ENCODE data around the gene ERBIN. TPM values are rescaled to one million over a fixed set of nuclear protein-coding genes. Genes with fewer than 3 reads are reported as not detected.

ERBIN gene
- total and polyA plus RNA-seq, 2 experiments from 2014 or later, result 15.6 to 26.4 TPM

DNA sequence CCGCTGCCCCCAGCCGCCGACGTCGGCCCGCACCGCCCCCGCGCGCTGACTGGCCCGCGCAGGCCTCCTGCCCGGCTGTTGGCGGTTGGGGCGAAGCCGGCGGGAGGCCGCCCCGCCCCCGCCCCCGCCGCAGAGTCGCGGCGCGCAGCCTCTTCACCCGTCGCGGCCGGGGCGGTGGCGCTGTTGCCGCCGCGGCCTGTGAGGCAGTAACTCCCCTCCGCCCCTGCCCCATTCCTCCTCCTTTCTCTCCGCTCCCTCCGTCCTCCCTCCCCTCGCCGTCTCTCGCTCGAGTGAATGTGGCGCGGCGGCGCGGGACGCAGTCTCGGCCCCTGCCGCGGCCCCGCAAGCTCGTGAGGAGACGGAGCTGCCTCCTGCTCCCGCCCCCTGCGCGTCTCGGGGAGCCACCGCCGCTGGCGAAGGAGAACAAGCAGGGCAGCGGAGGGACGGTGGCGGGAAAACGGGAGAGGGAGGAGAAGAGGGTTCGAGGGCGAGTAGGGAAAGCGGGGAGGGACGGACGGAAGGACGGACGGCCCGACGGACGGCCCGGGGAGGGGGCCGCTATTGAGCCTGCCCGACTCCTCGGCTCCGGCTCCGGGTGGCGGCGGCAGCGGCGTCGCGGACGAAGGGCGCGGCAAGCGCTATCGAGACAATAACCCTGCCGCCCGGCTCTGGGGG lies 637 bp upstream of the ERBIN start:
- Histone ChIP-seq H3K4me1 (ENCODE audit: insufficient read depth) (peaks cover 12% of the 10 kb centered on the region; the same call in 1 of the 2 replicates), H3K9me2 (ENCODE audit: insufficient read depth) (no peaks in the 10 kb centered on the region), H3K4me2 (peak overlapping the region; percentile 92)

More for the DNA sequence above, 637 bp upstream of the ERBIN start:
- H3K27me3 Mint-ChIP-seq (ENCODE audit: insufficient read depth, low read depth, poor library complexity), result peaks cover 18% of the 10 kb centered on the region
- H3K4me1 Mint-ChIP-seq, result peaks cover 16% of the 10 kb centered on the region
- H4K20me1 ChIP-seq (replicated peaks; ENCODE audit: insufficient read depth), result peaks cover 8% of the 10 kb centered on the region
- peaks cover 18% of the 10 kb centered on the region for H3K27me3 ChIP-seq (ENCODE audit: insufficient read depth)
- H2AFZ ChIP-seq, result no peak overlapping the region
- H3K36me3 Mint-ChIP-seq (ENCODE audit: low read depth), result peaks cover 7% of the 10 kb centered on the region; the same call in 2 of the 3 replicates
- 0 out of 2 replicates have a peak, but pooled peaks cover 4% of the 10 kb centered on the region for H3F3A ChIP-seq (replicated peaks; ENCODE audit: low read depth)
- ATAC-seq, result peak; percentile 77
- peaks cover 44% of the 10 kb centered on the region for H3K79me2 ChIP-seq (replicated peaks; ENCODE audit: insufficient read depth)
- peak overlapping the region; percentile 84 for H3K4me3 Mint-ChIP-seq
- H3K27ac ChIP-seq (ENCODE audit: low read depth), result peak overlapping the region; percentile 99
- peak; percentile 94 for DNase-seq (ENCODE audit: low spot score)
- peak overlapping the region; percentile 85 for H3K4me3 ChIP-seq
- peak overlapping the region; percentile 94 for H3K27ac Mint-ChIP-seq
- no peaks in the 10 kb centered on the region for H3K36me3 ChIP-seq (ENCODE audit: insufficient read depth)
- no peaks in the 10 kb centered on the region; the same call in 2 of the 3 replicates for H3K9me3 Mint-ChIP-seq
- TF ChIP-seq ZNF331 (CRISPR knock-in tag; IDR thresholded peaks at IDR 0.05; ENCODE audit: low read depth) (no peak), EZH2 (IDR thresholded peaks at IDR 0.05; ENCODE audit: low read depth, unreplicated experiment) (no peak), EZH2phosphoT487 (IDR thresholded peaks at IDR 0.05; ENCODE audit: unreplicated experiment) (no peak), ZNF114 (CRISPR knock-in tag; IDR thresholded peaks at IDR 0.05) (no peak), NANOG (IDR thresholded peaks at IDR 0.05; ENCODE audit: borderline replicate concordance) (no peak), CREB1 (CRISPR knock-in tag; IDR thresholded peaks at IDR 0.05; ENCODE audit: low read depth) (0 out of 2 replicates have a peak, but pooled peaks have one; percentile 28), JUNB (IDR thresholded peaks at IDR 0.05; ENCODE audit: unreplicated experiment) (no peak), POLR2AphosphoS5 (IDR thresholded peaks at IDR 0.05; ENCODE audit: low read depth) (peak; percentile 69)
- TF ChIP-seq, protein P1, sequence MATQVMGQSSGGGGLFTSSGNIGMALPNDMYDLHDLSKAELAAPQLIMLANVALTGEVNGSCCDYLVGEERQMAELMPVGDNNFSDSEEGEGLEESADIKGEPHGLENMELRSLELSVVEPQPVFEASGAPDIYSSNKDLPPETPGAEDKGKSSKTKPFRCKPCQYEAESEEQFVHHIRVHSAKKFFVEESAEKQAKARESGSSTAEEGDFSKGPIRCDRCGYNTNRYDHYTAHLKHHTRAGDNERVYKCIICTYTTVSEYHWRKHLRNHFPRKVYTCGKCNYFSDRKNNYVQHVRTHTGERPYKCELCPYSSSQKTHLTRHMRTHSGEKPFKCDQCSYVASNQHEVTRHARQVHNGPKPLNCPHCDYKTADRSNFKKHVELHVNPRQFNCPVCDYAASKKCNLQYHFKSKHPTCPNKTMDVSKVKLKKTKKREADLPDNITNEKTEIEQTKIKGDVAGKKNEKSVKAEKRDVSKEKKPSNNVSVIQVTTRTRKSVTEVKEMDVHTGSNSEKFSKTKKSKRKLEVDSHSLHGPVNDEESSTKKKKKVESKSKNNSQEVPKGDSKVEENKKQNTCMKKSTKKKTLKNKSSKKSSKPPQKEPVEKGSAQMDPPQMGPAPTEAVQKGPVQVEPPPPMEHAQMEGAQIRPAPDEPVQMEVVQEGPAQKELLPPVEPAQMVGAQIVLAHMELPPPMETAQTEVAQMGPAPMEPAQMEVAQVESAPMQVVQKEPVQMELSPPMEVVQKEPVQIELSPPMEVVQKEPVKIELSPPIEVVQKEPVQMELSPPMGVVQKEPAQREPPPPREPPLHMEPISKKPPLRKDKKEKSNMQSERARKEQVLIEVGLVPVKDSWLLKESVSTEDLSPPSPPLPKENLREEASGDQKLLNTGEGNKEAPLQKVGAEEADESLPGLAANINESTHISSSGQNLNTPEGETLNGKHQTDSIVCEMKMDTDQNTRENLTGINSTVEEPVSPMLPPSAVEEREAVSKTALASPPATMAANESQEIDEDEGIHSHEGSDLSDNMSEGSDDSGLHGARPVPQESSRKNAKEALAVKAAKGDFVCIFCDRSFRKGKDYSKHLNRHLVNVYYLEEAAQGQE (IDR thresholded peaks at IDR 0.05; ENCODE audit: unreplicated experiment), result no peak
- TF ChIP-seq, protein P2, sequence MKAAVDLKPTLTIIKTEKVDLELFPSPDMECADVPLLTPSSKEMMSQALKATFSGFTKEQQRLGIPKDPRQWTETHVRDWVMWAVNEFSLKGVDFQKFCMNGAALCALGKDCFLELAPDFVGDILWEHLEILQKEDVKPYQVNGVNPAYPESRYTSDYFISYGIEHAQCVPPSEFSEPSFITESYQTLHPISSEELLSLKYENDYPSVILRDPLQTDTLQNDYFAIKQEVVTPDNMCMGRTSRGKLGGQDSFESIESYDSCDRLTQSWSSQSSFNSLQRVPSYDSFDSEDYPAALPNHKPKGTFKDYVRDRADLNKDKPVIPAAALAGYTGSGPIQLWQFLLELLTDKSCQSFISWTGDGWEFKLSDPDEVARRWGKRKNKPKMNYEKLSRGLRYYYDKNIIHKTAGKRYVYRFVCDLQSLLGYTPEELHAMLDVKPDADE (IDR thresholded peaks at IDR 0.05), result no peak
- TF ChIP-seq, protein P3, sequence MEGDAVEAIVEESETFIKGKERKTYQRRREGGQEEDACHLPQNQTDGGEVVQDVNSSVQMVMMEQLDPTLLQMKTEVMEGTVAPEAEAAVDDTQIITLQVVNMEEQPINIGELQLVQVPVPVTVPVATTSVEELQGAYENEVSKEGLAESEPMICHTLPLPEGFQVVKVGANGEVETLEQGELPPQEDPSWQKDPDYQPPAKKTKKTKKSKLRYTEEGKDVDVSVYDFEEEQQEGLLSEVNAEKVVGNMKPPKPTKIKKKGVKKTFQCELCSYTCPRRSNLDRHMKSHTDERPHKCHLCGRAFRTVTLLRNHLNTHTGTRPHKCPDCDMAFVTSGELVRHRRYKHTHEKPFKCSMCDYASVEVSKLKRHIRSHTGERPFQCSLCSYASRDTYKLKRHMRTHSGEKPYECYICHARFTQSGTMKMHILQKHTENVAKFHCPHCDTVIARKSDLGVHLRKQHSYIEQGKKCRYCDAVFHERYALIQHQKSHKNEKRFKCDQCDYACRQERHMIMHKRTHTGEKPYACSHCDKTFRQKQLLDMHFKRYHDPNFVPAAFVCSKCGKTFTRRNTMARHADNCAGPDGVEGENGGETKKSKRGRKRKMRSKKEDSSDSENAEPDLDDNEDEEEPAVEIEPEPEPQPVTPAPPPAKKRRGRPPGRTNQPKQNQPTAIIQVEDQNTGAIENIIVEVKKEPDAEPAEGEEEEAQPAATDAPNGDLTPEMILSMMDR (conservative IDR thresholded peaks at IDR 0.05; ENCODE audit: low read depth in 2 of 2), result peak in 1 of 2 experiments; percentile 54; a peak in 2 of 4 replicates
- TF ChIP-seq, protein P4, sequence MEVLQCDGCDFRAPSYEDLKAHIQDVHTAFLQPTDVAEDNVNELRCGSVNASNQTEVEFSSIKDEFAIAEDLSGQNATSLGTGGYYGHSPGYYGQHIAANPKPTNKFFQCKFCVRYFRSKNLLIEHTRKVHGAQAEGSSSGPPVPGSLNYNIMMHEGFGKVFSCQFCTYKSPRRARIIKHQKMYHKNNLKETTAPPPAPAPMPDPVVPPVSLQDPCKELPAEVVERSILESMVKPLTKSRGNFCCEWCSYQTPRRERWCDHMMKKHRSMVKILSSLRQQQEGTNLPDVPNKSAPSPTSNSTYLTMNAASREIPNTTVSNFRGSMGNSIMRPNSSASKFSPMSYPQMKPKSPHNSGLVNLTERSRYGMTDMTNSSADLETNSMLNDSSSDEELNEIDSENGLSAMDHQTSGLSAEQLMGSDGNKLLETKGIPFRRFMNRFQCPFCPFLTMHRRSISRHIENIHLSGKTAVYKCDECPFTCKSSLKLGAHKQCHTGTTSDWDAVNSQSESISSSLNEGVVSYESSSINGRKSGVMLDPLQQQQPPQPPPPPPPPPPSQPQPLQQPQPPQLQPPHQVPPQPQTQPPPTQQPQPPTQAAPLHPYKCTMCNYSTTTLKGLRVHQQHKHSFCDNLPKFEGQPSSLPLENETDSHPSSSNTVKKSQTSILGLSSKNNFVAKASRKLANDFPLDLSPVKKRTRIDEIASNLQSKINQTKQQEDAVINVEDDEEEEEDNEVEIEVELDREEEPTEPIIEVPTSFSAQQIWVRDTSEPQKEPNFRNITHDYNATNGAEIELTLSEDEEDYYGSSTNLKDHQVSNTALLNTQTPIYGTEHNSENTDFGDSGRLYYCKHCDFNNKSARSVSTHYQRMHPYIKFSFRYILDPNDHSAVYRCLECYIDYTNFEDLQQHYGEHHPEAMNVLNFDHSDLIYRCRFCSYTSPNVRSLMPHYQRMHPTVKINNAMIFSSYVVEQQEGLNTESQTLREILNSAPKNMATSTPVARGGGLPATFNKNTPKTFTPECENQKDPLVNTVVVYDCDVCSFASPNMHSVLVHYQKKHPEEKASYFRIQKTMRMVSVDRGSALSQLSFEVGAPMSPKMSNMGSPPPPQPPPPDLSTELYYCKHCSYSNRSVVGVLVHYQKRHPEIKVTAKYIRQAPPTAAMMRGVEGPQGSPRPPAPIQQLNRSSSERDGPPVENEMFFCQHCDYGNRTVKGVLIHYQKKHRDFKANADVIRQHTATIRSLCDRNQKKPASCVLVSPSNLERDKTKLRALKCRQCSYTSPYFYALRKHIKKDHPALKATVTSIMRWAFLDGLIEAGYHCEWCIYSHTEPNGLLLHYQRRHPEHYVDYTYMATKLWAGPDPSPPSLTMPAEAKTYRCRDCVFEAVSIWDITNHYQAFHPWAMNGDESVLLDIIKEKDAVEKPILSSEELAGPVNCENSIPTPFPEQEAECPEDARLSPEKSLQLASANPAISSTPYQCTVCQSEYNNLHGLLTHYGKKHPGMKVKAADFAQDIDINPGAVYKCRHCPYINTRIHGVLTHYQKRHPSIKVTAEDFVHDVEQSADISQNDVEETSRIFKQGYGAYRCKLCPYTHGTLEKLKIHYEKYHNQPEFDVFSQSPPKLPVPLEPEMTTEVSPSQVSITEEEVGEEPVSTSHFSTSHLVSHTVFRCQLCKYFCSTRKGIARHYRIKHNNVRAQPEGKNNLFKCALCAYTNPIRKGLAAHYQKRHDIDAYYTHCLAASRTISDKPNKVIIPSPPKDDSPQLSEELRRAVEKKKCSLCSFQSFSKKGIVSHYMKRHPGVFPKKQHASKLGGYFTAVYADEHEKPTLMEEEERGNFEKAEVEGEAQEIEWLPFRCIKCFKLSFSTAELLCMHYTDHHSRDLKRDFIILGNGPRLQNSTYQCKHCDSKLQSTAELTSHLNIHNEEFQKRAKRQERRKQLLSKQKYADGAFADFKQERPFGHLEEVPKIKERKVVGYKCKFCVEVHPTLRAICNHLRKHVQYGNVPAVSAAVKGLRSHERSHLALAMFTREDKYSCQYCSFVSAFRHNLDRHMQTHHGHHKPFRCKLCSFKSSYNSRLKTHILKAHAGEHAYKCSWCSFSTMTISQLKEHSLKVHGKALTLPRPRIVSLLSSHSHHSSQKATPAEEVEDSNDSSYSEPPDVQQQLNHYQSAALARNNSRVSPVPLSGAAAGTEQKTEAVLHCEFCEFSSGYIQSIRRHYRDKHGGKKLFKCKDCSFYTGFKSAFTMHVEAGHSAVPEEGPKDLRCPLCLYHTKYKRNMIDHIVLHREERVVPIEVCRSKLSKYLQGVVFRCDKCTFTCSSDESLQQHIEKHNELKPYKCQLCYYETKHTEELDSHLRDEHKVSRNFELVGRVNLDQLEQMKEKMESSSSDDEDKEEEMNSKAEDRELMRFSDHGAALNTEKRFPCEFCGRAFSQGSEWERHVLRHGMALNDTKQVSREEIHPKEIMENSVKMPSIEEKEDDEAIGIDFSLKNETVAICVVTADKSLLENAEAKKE (CRISPR knock-in tag; IDR thresholded peaks at IDR 0.05), result no peak
